SK-N-SH (cell line): ENCODE data around the gene NTN1. TPM values are rescaled to one million over a fixed set of nuclear protein-coding genes. Genes with fewer than 3 reads are reported as not detected.

Experiments
- CTCF ChIA-PET: fragments of 300-600, 350-600 bp; formaldehyde crosslinking; extraction: SDS; loops from one replicate; lab custom pipeline; 2021; lab: Yijun Ruan, JAX
- POLR2A ChIA-PET: fragments of 350-600 bp; sonication (Branson Sonifier 250); formaldehyde crosslinking; extraction: SDS; loops from one replicate; lab custom pipeline; 2020; ENCODE audit warnings: antibody characterized with exemption, inconsistent platforms; lab: Yijun Ruan, JAX
- DNase-seq: peaks from one replicate; pipeline ENCODE4 v3.0.0; 2012
- H2AFZ ChIP-seq: fragments of 200-600 bp; sonication (generic); 2 replicates; pipeline ENCODE4 v1.8.1; 2016; ENCODE audit warnings: antibody characterized with exemption, mild to moderate bottlenecking, low read depth
- H3F3A ChIP-seq: fragments of 200-600 bp; sonication (generic); replicated peaks from 2 replicates; pipeline ENCODE3; 2016; ENCODE audit warnings: antibody characterized with exemption, mild to moderate bottlenecking; ENCODE audit not compliant: insufficient read depth
- H3K27ac ChIP-seq, 2 experiments: fragments of 200-500 bp in 1 of 2; fragments of 200-600 bp in 1 of 2; sonication (Bioruptor generic) in 1 of 2; sonication (generic), shearing (Covaris generic) in 1 of 2; 2 replicates each; pipeline versions ENCODE4 v1.5.1 to v1.6.1; 2014 to 2016; ENCODE audit warnings: low read depth in 2 of 2, inconsistent platforms in 1 of 2, low read length in 1 of 2, mild to moderate bottlenecking in 1 of 2, mixed read lengths in 1 of 2
- H3K27me3 ChIP-seq: fragments of 200-600 bp; sonication (generic), shearing (Covaris generic); 2 replicates; pipeline ENCODE4 v1.6.1; 2016; ENCODE audit warnings: mixed run types; ENCODE audit not compliant: insufficient read depth
- H3K36me3 ChIP-seq, 2 experiments: fragments of 200-500 bp in 1 of 2; fragments of 200-600 bp in 1 of 2; sonication (Bioruptor generic) in 1 of 2; sonication (generic) in 1 of 2; replicated peaks in 1 of 2; 2 replicates each; pipeline versions ENCODE3 to v1.5.1; 2014 to 2016; ENCODE audit warnings: low read length in 1 of 2, mild to moderate bottlenecking in 1 of 2; ENCODE audit not compliant: insufficient read depth in 2 of 2, control insufficient read depth in 1 of 2
- H3K4me1 ChIP-seq, 2 experiments: fragments of 200-500 bp in 1 of 2; fragments of 200-600 bp in 1 of 2; sonication (Bioruptor generic) in 1 of 2; sonication (generic), shearing (Covaris generic) in 1 of 2; 2 replicates each; pipeline versions ENCODE4 v1.5.1 to v1.6.1; 2014 to 2016; ENCODE audit warnings: low read depth in 1 of 2, low read length in 1 of 2, mixed run types in 1 of 2; ENCODE audit not compliant: insufficient read depth in 2 of 2, control insufficient read depth in 1 of 2
- H3K4me2 ChIP-seq: fragments of 200-600 bp; sonication (generic), shearing (Covaris generic); 2 replicates; pipeline ENCODE4 v1.6.1; 2017; ENCODE audit warnings: mixed run types
- H3K4me3 ChIP-seq, 2 experiments: fragments of 200-500 bp in 1 of 2; fragments of 200-600 bp in 1 of 2; sonication (Bioruptor generic) in 1 of 2; sonication (generic), shearing (Covaris generic) in 1 of 2; 2 replicates each; pipeline versions ENCODE4 v1.5.1 to v1.8.1; 2014 to 2016; ENCODE audit warnings: low read depth in 2 of 2, inconsistent platforms in 1 of 2, low read length in 1 of 2, mild to moderate bottlenecking in 1 of 2, mixed read lengths in 1 of 2, moderate library complexity in 1 of 2
- H3K79me2 ChIP-seq: fragments of 200-600 bp; sonication (generic); 2 replicates; pipeline ENCODE4 v1.8.1; 2017; ENCODE audit warnings: mild to moderate bottlenecking; ENCODE audit not compliant: insufficient read depth
- H3K9ac ChIP-seq: fragments of 200-600 bp; sonication (generic); 2 replicates; pipeline ENCODE4 v1.6.1; 2017; ENCODE audit warnings: mixed run types
- H3K9me2 ChIP-seq: fragments of 200-600 bp; sonication (generic); 2 replicates; pipeline ENCODE4 v1.6.1; 2017; ENCODE audit warnings: mixed run types
- H3K9me3 ChIP-seq: fragments of 200-600 bp; sonication (generic); 2 replicates; pipeline ENCODE4 v1.6.1; 2017; ENCODE audit warnings: mixed run types, mild to moderate bottlenecking, moderate library complexity
- H4K20me1 ChIP-seq: fragments of 200-600 bp; sonication (generic); 2 replicates; pipeline ENCODE4 v1.6.1; 2017; ENCODE audit warnings: mild to moderate bottlenecking, mixed run types; ENCODE audit not compliant: insufficient read depth
- EP300 ChIP-seq, 2 experiments: IDR thresholded peaks; 2 replicates each; pipeline versions ENCODE4 v1.4.0 to v1.6.1; 2012; ENCODE audit warnings: borderline replicate concordance in 1 of 2, low read depth in 1 of 2, low read length in 1 of 2
- FOSL2 ChIP-seq: IDR thresholded peaks from 2 replicates; pipeline ENCODE4 v1.4.0; 2012; ENCODE audit warnings: low read depth, mild to moderate bottlenecking, moderate library complexity, borderline replicate concordance
- FOXJ3 ChIP-seq: sonication (generic); formaldehyde crosslinking; IDR thresholded peaks from 2 replicates; pipeline ENCODE4 v1.5.1; 2020; ENCODE audit warnings: mild to moderate bottlenecking, missing genetic modification reagents
- MEF2A ChIP-seq: IDR thresholded peaks from 2 replicates; pipeline ENCODE4 v1.4.0; 2012; ENCODE audit warnings: low read depth, borderline replicate concordance
- NRF1 ChIP-seq: IDR thresholded peaks from 2 replicates; pipeline ENCODE4 v1.6.1; 2012; ENCODE audit warnings: low read depth, mild to moderate bottlenecking, low read length
- PBX3 ChIP-seq: IDR thresholded peaks from 2 replicates; pipeline ENCODE4; 2012
- RFX5 ChIP-seq: IDR thresholded peaks from 2 replicates; pipeline ENCODE4 v1.6.1; 2012; ENCODE audit warnings: mild to moderate bottlenecking, improper control_type of control experiment, low read length
- WGBS: methylation state at CpG from one replicate; pipeline ENCODE4 v1.1.6; 2017; ENCODE audit warnings: low lambda C conversion rate; 5-methylcytosine and 5-hydroxymethylcytosine counted together
- polyA plus RNA-seq, 3 experiments: library from polyadenylated mRNA; depleted of rRNA; stranded (reverse); fragments of >200 nt; gene quantifications; 2 replicates each; pipeline ENCODE4 v1.2.3, GENCODE V29; 2012
- TF ChIP-seq, protein P1 (sequence below): IDR thresholded peaks from 2 replicates; pipeline ENCODE4 v1.4.0; 2012; ENCODE audit warnings: low read depth

Gene NTN1
- polyA plus RNA-seq, 1 of the 3 experiments (the other 2 are of a cell fraction), result 0.05 TPM

DNA sequence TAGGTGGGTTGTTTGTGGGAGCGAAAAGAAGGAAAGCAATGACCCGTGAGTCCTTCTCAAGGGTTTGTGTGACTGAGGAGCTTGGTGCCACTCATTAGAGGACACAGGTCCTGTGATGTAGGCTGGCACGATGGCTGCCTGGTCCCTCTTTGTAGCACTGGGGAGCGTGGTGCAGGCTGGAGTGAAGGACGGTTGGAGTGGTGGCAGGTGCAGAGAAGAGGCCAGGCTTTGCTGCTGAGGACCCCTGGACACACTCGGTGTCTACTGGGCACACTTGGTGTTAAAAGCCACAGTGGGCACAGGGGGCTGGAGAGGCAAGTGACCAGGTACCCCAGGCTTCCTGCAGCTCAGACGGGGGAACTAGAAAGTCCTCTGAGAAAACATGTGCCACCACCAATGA is 106.0 kb downstream of the NTN1 start (continued):
- TF ChIP-seq PBX3 (no peak), NRF1 (no peak)
- TF ChIP-seq, protein P1, sequence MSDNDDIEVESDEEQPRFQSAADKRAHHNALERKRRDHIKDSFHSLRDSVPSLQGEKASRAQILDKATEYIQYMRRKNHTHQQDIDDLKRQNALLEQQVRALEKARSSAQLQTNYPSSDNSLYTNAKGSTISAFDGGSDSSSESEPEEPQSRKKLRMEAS, result no peak
- TF ChIP-seq, all 33 proteins: peak for 0

DNA sequence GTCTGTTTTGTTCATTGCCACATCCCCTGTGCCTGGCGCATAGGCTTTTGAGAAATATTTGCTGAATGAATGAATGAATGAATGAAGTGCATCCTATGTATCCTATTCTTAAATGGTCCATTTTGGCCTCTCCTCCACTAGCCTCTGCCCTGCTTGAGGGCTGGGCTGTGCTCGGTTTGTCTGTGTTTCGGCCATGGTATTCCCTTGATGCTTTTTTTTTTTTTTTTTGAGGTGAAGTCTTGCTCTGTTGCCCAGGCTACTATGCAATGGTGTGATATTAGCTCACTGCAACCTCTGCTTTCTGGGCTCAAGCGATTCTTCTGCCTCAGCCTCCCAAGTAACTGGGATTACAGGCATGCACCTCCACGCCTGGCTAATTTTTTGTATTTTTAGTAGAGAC is 110.1 kb downstream of the NTN1 start:
- Histone ChIP-seq H3K4me1 (no peaks in the 10 kb centered on the region), H4K20me1 (no peaks in the 10 kb centered on the region), H3K79me2 (no peaks in the 10 kb centered on the region)
- CTCF ChIA-PET, result no interaction called here
- TF ChIP-seq FOXJ3 (CRISPR knock-in tag), result no peak
- TF ChIP-seq, all 33 proteins: peak for 0
- H3K4me3 ChIP-seq, result no peak overlapping the region
- 31% methylated on average over 5 of the region's 5 CpGs for WGBS
- H3K9me3 ChIP-seq, result no peaks in the 10 kb centered on the region
- no peaks in the 10 kb centered on the region for H3F3A ChIP-seq
- no peaks in the 10 kb centered on the region for H3K9me2 ChIP-seq
- no peak for DNase-seq
- peaks cover 11% of the 10 kb centered on the region; the same call in 1 of the 2 replicates for H3K27me3 ChIP-seq
- H3K9ac ChIP-seq, result no peak overlapping the region
- H2AFZ ChIP-seq, result no peak overlapping the region
- no peaks in the 10 kb centered on the region for H3K36me3 ChIP-seq
- H3K27ac ChIP-seq, result no peak overlapping the region
- H3K4me2 ChIP-seq, result no peak overlapping the region
- POLR2A ChIA-PET, result no interaction called here

- TF ChIP-seq EP300 (IDR thresholded peaks at IDR 0.05; ENCODE audit: borderline replicate concordance in 1 of 2, low read depth in 1 of 2, low read length in 1 of 2), result no peak
- no peak for TF ChIP-seq RFX5
- Histone ChIP-seq H3K4me1 (no peaks in the 10 kb centered on the region), H3K4me2 (no peak overlapping the region), H3K27me3 (peaks cover 11% of the 10 kb centered on the region; the same call in 1 of the 2 replicates), H3K36me3 (no peaks in the 10 kb centered on the region), H3K27ac (no peak overlapping the region), H4K20me1 (no peaks in the 10 kb centered on the region), H3F3A (no peaks in the 10 kb centered on the region), H3K4me3 (no peak overlapping the region), H3K9me3 (no peaks in the 10 kb centered on the region), H3K9me2 (no peaks in the 10 kb centered on the region), H3K79me2 (no peaks in the 10 kb centered on the region), H3K9ac (no peak overlapping the region), H2AFZ (no peak overlapping the region)
- DNase-seq, result no peak
- POLR2A ChIA-PET, result no interaction called here
- WGBS, result 34% methylated on average over 9 of the region's 9 CpGs
- CTCF ChIA-PET, result no interaction called here
Observed at GRCh38 chr17:9132291-9132690, 111.0 kb downstream of the NTN1 start.

DNA sequence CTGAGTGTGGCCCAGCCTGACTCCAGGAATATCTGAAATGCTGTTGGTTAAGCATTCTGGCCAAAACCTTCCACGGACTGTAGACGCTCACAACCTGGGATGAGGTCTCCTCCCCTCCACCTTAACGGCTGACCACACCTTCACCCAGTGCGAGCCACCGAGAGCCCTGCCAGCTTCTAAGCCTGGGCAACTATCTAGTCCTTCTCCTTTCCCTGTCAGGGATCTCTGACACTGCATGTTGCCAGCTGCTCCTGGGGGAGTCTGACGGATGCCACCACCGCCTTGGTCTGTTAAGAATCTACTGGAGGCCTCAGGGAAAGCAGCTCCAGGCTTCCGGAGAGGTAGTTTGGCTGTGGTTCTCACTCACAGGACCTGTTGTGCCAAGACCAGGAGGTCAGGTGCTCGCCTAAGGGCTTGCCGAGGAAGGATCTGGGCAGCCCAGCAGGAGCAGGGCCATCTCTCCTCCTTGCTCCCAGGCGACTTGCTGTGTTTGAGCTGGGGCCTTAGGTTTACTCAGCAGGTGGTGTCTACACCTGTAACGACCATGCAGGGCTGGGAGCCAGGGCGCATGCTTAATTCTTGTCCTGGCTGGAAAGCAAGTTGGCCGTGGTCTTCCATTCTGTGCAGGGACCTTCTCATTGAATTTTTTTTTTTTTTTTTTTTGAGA is 111.8 kb downstream of the NTN1 start:
- H3K79me2 ChIP-seq, result no peaks in the 10 kb centered on the region
- CTCF ChIA-PET, result no interaction called here
- WGBS, result 64% methylated on average over 8 of the region's 14 CpGs

More for the DNA sequence above, 111.8 kb downstream of the NTN1 start:
- H4K20me1 ChIP-seq, result no peaks in the 10 kb centered on the region
- no peak overlapping the region for H3K4me3 ChIP-seq
- no peak overlapping the region for H2AFZ ChIP-seq
- H3K4me1 ChIP-seq, result no peaks in the 10 kb centered on the region
- no peak overlapping the region for H3K27ac ChIP-seq
- peaks cover 11% of the 10 kb centered on the region; the same call in 1 of the 2 replicates for H3K27me3 ChIP-seq
- POLR2A ChIA-PET, result no interaction called here
- no peak for DNase-seq
- H3K36me3 ChIP-seq, result no peaks in the 10 kb centered on the region
- H3K4me2 ChIP-seq, result no peak overlapping the region
- H3K9ac ChIP-seq, result no peak overlapping the region
- no peak for TF ChIP-seq MEF2A
- no peak for TF ChIP-seq FOSL2
- H3F3A ChIP-seq, result no peaks in the 10 kb centered on the region
- no peaks in the 10 kb centered on the region for H3K9me3 ChIP-seq
- H3K9me2 ChIP-seq, result no peaks in the 10 kb centered on the region
